Activated CD4-positive, alpha-beta T cell treated with anti-CD3 and anti-CD28 coated beads, Interleukin-2, amount 10 ng/mL, durations not matched to agents 24 days and 14 days (primary cell): ENCODE measurements around the gene KDM1B. TPM values are rescaled to one million over a fixed set of nuclear protein-coding genes. Genes with fewer than 3 reads are reported as not detected.

ENCODE experiments used
- DNase-seq: peaks from one replicate; pipeline ENCODE4 v3.0.0; 2022
- H3K27ac Mint-ChIP-seq: one replicate; pipeline ENCODE4 v1.8.0; 2022; ENCODE audit warnings: mild to moderate bottlenecking, mixed read lengths
- H3K27me3 Mint-ChIP-seq: one replicate; pipeline ENCODE4 v1.8.0; 2022; ENCODE audit warnings: mixed read lengths
- H3K36me3 Mint-ChIP-seq: one replicate; pipeline ENCODE4 v1.8.0; 2022; ENCODE audit warnings: low read depth, mild to moderate bottlenecking, mixed read lengths
- H3K4me1 Mint-ChIP-seq: one replicate; pipeline ENCODE4 v1.8.0; 2021; ENCODE audit warnings: mixed read lengths
- H3K4me3 Mint-ChIP-seq: one replicate; pipeline ENCODE4 v1.8.0; 2022; ENCODE audit warnings: mild to moderate bottlenecking, moderate library complexity, mixed read lengths
- H3K9me3 Mint-ChIP-seq: one replicate; pipeline ENCODE4 v1.8.0; 2021; ENCODE audit warnings: mixed read lengths
- intact Hi-C: fragments of 100-400 bp; cut with micrococcal nuclease; formaldehyde crosslinking; loops from one replicate; pipeline ENCODE4 v1.15.1; 2023
- total RNA-seq: library from RNA; stranded (reverse); gene quantifications from 2 replicates; pipeline ENCODE4 v1.2.3, GENCODE V29; 2022

Gene KDM1B
- total RNA-seq, 1 donor from 2014 or later: 8.6 TPM

GRCh38 chr6:18237167-18237566, 81.9 kb downstream of the KDM1B start:
- H3K9me3 Mint-ChIP-seq: peaks cover 19% of the 10 kb centered on the region
- no peaks in the 10 kb centered on the region for H3K27me3 Mint-ChIP-seq
- DNase-seq: no peak
- no peak overlapping the region for H3K27ac Mint-ChIP-seq
- intact Hi-C loops: no loop called here
- peaks cover 67% of the 10 kb centered on the region for H3K36me3 Mint-ChIP-seq
- no peak overlapping the region for H3K4me3 Mint-ChIP-seq
- H3K4me1 Mint-ChIP-seq: peaks cover 20% of the 10 kb centered on the region

GRCh38 chr6:18240230-18240629, 85.0 kb downstream of the KDM1B start:
- Mint-ChIP-seq H3K9me3 (peaks cover 5% of the 10 kb centered on the region), H3K27me3 (no peaks in the 10 kb centered on the region), H3K4me1 (peaks cover 41% of the 10 kb centered on the region), H3K4me3 (no peak overlapping the region), H3K27ac (no peak overlapping the region), H3K36me3 (peaks cover 66% of the 10 kb centered on the region)
- DNase-seq: peak; percentile 14
- intact Hi-C loops: loop anchor here (2.0 kb wide), 1 partner anchor 85 kb away; the partner anchor contains the start of genes KDM1B and TPMT

GRCh38 chr6:18241208-18242038, 86.2 kb downstream of the KDM1B start:
- Mint-ChIP-seq H3K27me3 (no peaks in the 10 kb centered on the region), H3K27ac (peak overlapping the region; percentile 43), H3K4me1 (peaks cover 51% of the 10 kb centered on the region), H3K36me3 (peaks cover 66% of the 10 kb centered on the region), H3K9me3 (peaks cover 11% of the 10 kb centered on the region), H3K4me3 (peak overlapping the region; percentile 38)
- intact Hi-C loops: loop anchor here (2.0 kb wide), 1 partner anchor 87 kb away; the partner anchor contains the start of genes KDM1B and TPMT
- DNase-seq: peak; percentile 18

- H3K4me3 Mint-ChIP-seq: peak overlapping the region; percentile 47
- DNase-seq: no peak
- no peaks in the 10 kb centered on the region for H3K27me3 Mint-ChIP-seq
- H3K36me3 Mint-ChIP-seq: peaks cover 73% of the 10 kb centered on the region
- H3K9me3 Mint-ChIP-seq: peaks cover 11% of the 10 kb centered on the region
- peaks cover 55% of the 10 kb centered on the region for H3K4me1 Mint-ChIP-seq
- intact Hi-C loops: no loop called here
- peak overlapping the region; percentile 70 for H3K27ac Mint-ChIP-seq
These were observed 87.0 kb downstream of the KDM1B start for GRCh38 chr6:18242062-18242851.

GRCh38 chr6:18243302-18243893, 88.2 kb downstream of the KDM1B start:
- Mint-ChIP-seq H3K36me3 (peaks cover 76% of the 10 kb centered on the region), H3K4me1 (peaks cover 57% of the 10 kb centered on the region), H3K27me3 (no peaks in the 10 kb centered on the region), H3K4me3 (no peak overlapping the region), H3K27ac (peak overlapping the region; percentile 51), H3K9me3 (peaks cover 11% of the 10 kb centered on the region)
- intact Hi-C loops: no loop called here
- DNase-seq: no peak

GRCh38 chr6:18244251-18244650, 89.0 kb downstream of the KDM1B start:
- intact Hi-C loops: loop anchor here (2.0 kb wide), 1 partner anchor 17 kb away; no protein-coding TSS in a partner anchor
- peak; percentile 8 for DNase-seq
- Mint-ChIP-seq H3K27me3 (no peaks in the 10 kb centered on the region), H3K4me1 (peaks cover 60% of the 10 kb centered on the region), H3K27ac (no peak overlapping the region), H3K36me3 (peaks cover 79% of the 10 kb centered on the region), H3K9me3 (peaks cover 14% of the 10 kb centered on the region), H3K4me3 (no peak overlapping the region)

- peaks cover 80% of the 10 kb centered on the region for H3K36me3 Mint-ChIP-seq
- no peak for DNase-seq
- H3K9me3 Mint-ChIP-seq: peaks cover 16% of the 10 kb centered on the region
- no peak overlapping the region for H3K4me3 Mint-ChIP-seq
- H3K4me1 Mint-ChIP-seq: peaks cover 59% of the 10 kb centered on the region
- peak overlapping the region; percentile 38 for H3K27ac Mint-ChIP-seq
- intact Hi-C loops: loop anchor here (2.0 kb wide), 1 partner anchor 16 kb away; no protein-coding TSS in a partner anchor
- H3K27me3 Mint-ChIP-seq: no peaks in the 10 kb centered on the region
These were observed 89.9 kb downstream of the KDM1B start for GRCh38 chr6:18245079-18245478.

- H3K9me3 Mint-ChIP-seq: peaks cover 16% of the 10 kb centered on the region
- H3K27ac Mint-ChIP-seq: peak overlapping the region; percentile 72
- peak; percentile 68 for DNase-seq
- H3K4me3 Mint-ChIP-seq: peak overlapping the region; percentile 45
- H3K27me3 Mint-ChIP-seq: no peaks in the 10 kb centered on the region
- peaks cover 58% of the 10 kb centered on the region for H3K4me1 Mint-ChIP-seq
- intact Hi-C loops: loop anchor here (2.0 kb wide), 1 partner anchor 15 kb away; no protein-coding TSS in a partner anchor
- H3K36me3 Mint-ChIP-seq: peaks cover 79% of the 10 kb centered on the region
These were observed 90.4 kb downstream of the KDM1B start for GRCh38 chr6:18245642-18246041.

- Mint-ChIP-seq H3K4me1 (peaks cover 55% of the 10 kb centered on the region), H3K4me3 (no peak overlapping the region), H3K36me3 (peaks cover 79% of the 10 kb centered on the region), H3K9me3 (peaks cover 16% of the 10 kb centered on the region), H3K27me3 (no peaks in the 10 kb centered on the region), H3K27ac (peak overlapping the region; percentile 72)
- no peak for DNase-seq
- intact Hi-C loops: no loop called here
These were observed 91.0 kb downstream of the KDM1B start for GRCh38 chr6:18246205-18246604.

GRCh38 chr6:18247002-18247401, 91.8 kb downstream of the KDM1B start:
- H3K36me3 Mint-ChIP-seq: peaks cover 82% of the 10 kb centered on the region
- H3K27ac Mint-ChIP-seq: no peak overlapping the region
- no peak overlapping the region for H3K4me3 Mint-ChIP-seq
- H3K27me3 Mint-ChIP-seq: no peaks in the 10 kb centered on the region
- H3K4me1 Mint-ChIP-seq: peaks cover 53% of the 10 kb centered on the region
- peaks cover 16% of the 10 kb centered on the region for H3K9me3 Mint-ChIP-seq
- intact Hi-C loops: no loop called here
- DNase-seq: no peak

- Mint-ChIP-seq H3K4me1 (peaks cover 41% of the 10 kb centered on the region), H3K9me3 (peaks cover 10% of the 10 kb centered on the region), H3K4me3 (no peak overlapping the region), H3K27ac (no peak overlapping the region), H3K27me3 (no peaks in the 10 kb centered on the region), H3K36me3 (peaks cover 77% of the 10 kb centered on the region)
- intact Hi-C loops: no loop called here
- DNase-seq: peak; percentile 8
These were observed 93.5 kb downstream of the KDM1B start for GRCh38 chr6:18248698-18249097.

GRCh38 chr6:18249271-18249670, 94.0 kb downstream of the KDM1B start:
- Mint-ChIP-seq H3K27me3 (no peaks in the 10 kb centered on the region), H3K9me3 (peaks cover 10% of the 10 kb centered on the region), H3K4me3 (no peak overlapping the region), H3K4me1 (peaks cover 39% of the 10 kb centered on the region), H3K36me3 (peaks cover 76% of the 10 kb centered on the region), H3K27ac (no peak overlapping the region)
- peak; percentile 30 for DNase-seq
- intact Hi-C loops: no loop called here

GRCh38 chr6:18253635-18254034, 98.4 kb downstream of the KDM1B start:
- Mint-ChIP-seq H3K9me3 (peaks cover 5% of the 10 kb centered on the region), H3K27ac (no peak overlapping the region), H3K27me3 (no peaks in the 10 kb centered on the region), H3K36me3 (peaks cover 65% of the 10 kb centered on the region), H3K4me3 (no peak overlapping the region), H3K4me1 (peaks cover 19% of the 10 kb centered on the region)
- intact Hi-C loops: no loop called here
- DNase-seq: peak; percentile 12
